ENCODE results near the gene KCNJ5.

KCNJ5 gene

GRCh38 chr11:128862406-128862805 lies 28.8 kb upstream of the KCNJ5 start:
- Mint-ChIP-seq H3K27ac (no peak overlapping the region), H3K36me3 (ENCODE audit: low read depth) (no peaks in the 10 kb centered on the region), H3K27me3 (no peaks in the 10 kb centered on the region), H3K9me3 (no peaks in the 10 kb centered on the region), H3K4me3 (no peak overlapping the region), H3K4me1 (ENCODE audit: low read depth) (peaks cover 4% of the 10 kb centered on the region)

GRCh38 chr11:128862908-128863660 lies 28.1 kb upstream of the KCNJ5 start:
- Mint-ChIP-seq H3K4me1 (ENCODE audit: low read depth) (peaks cover 4% of the 10 kb centered on the region), H3K36me3 (ENCODE audit: low read depth) (no peaks in the 10 kb centered on the region), H3K27me3 (no peaks in the 10 kb centered on the region), H3K9me3 (no peaks in the 10 kb centered on the region), H3K4me3 (no peak overlapping the region), H3K27ac (no peak overlapping the region)

- no peaks in the 10 kb centered on the region for H3K27me3 Mint-ChIP-seq
- no peak overlapping the region for H3K4me3 Mint-ChIP-seq
- H3K27ac Mint-ChIP-seq: no peak overlapping the region
- no peaks in the 10 kb centered on the region for H3K9me3 Mint-ChIP-seq
- no peaks in the 10 kb centered on the region for H3K4me1 Mint-ChIP-seq (ENCODE audit: low read depth)
- no peaks in the 10 kb centered on the region for H3K36me3 Mint-ChIP-seq (ENCODE audit: low read depth)
Measured at GRCh38 chr11:128865490-128865889, 25.7 kb upstream of the KCNJ5 start.

GRCh38 chr11:128867277-128867676 lies 23.9 kb upstream of the KCNJ5 start, which contains the start of gene KCNJ1:
KCNJ1 (minus strand) TSS chr11:128867296; CDS start chr11:128840243, 27,053 bp downstream.
- Mint-ChIP-seq H3K36me3 (ENCODE audit: low read depth) (no peaks in the 10 kb centered on the region), H3K4me3 (no peak within 1 kb of the TSS), H3K27me3 (no peaks in the 10 kb centered on the region)

GRCh38 chr11:128868841-128869671 lies 22.1 kb upstream of the KCNJ5 start:
- peaks cover 7% of the 10 kb centered on the region for H3K27me3 Mint-ChIP-seq
- H3K9me3 Mint-ChIP-seq: no peaks in the 10 kb centered on the region
- no peaks in the 10 kb centered on the region for H3K4me1 Mint-ChIP-seq (ENCODE audit: low read depth)
- H3K27ac Mint-ChIP-seq: no peak overlapping the region
- no peaks in the 10 kb centered on the region for H3K36me3 Mint-ChIP-seq (ENCODE audit: low read depth)
- no peak overlapping the region for H3K4me3 Mint-ChIP-seq

More at GRCh38 chr11:128867277-128867676, 23.9 kb upstream of the KCNJ5 start, which contains the start of gene KCNJ1:
- Mint-ChIP-seq H3K4me1 (ENCODE audit: low read depth) (no peaks in the 10 kb centered on the region), H3K9me3 (no peaks in the 10 kb centered on the region), H3K27ac (no peak within 1 kb of the TSS)

- Mint-ChIP-seq H3K27me3 (peaks cover 7% of the 10 kb centered on the region), H3K27ac (no peak overlapping the region), H3K4me3 (no peak overlapping the region), H3K9me3 (no peaks in the 10 kb centered on the region), H3K4me1 (ENCODE audit: low read depth) (no peaks in the 10 kb centered on the region), H3K36me3 (ENCODE audit: low read depth) (no peaks in the 10 kb centered on the region)
Measured at GRCh38 chr11:128871168-128871610, 20.0 kb upstream of the KCNJ5 start.

- H3K9me3 Mint-ChIP-seq: no peaks in the 10 kb centered on the region
- peaks cover 7% of the 10 kb centered on the region for H3K27me3 Mint-ChIP-seq
- H3K4me3 Mint-ChIP-seq: no peak overlapping the region
- no peaks in the 10 kb centered on the region for H3K4me1 Mint-ChIP-seq (ENCODE audit: low read depth)
- H3K36me3 Mint-ChIP-seq (ENCODE audit: low read depth): no peaks in the 10 kb centered on the region
- no peak overlapping the region for H3K27ac Mint-ChIP-seq
Measured at GRCh38 chr11:128872094-128872493, 19.1 kb upstream of the KCNJ5 start.

GRCh38 chr11:128872594-128872993 lies 18.6 kb upstream of the KCNJ5 start:
- H3K9me3 Mint-ChIP-seq: no peaks in the 10 kb centered on the region
- peaks cover 7% of the 10 kb centered on the region for H3K27me3 Mint-ChIP-seq
- no peaks in the 10 kb centered on the region for H3K4me1 Mint-ChIP-seq (ENCODE audit: low read depth)
- H3K4me3 Mint-ChIP-seq: no peak overlapping the region
- no peak overlapping the region for H3K27ac Mint-ChIP-seq
- H3K36me3 Mint-ChIP-seq (ENCODE audit: low read depth): no peaks in the 10 kb centered on the region

GRCh38 chr11:128874427-128874826 lies 16.7 kb upstream of the KCNJ5 start:
- H3K4me3 Mint-ChIP-seq: no peak overlapping the region
- H3K9me3 Mint-ChIP-seq: no peaks in the 10 kb centered on the region
- H3K4me1 Mint-ChIP-seq (ENCODE audit: low read depth): no peaks in the 10 kb centered on the region
- no peak overlapping the region for H3K27ac Mint-ChIP-seq
- H3K27me3 Mint-ChIP-seq: peaks cover 7% of the 10 kb centered on the region
- H3K36me3 Mint-ChIP-seq (ENCODE audit: low read depth): no peaks in the 10 kb centered on the region

GRCh38 chr11:128876133-128876650 lies 15.0 kb upstream of the KCNJ5 start:
- Mint-ChIP-seq H3K27me3 (peaks cover 7% of the 10 kb centered on the region), H3K4me1 (ENCODE audit: low read depth) (no peaks in the 10 kb centered on the region), H3K27ac (no peak overlapping the region), H3K9me3 (no peaks in the 10 kb centered on the region), H3K36me3 (ENCODE audit: low read depth) (no peaks in the 10 kb centered on the region), H3K4me3 (no peak overlapping the region)

GRCh38 chr11:128877726-128878125 lies 13.4 kb upstream of the KCNJ5 start:
- Mint-ChIP-seq H3K4me1 (ENCODE audit: low read depth) (no peaks in the 10 kb centered on the region), H3K27ac (no peak overlapping the region), H3K27me3 (peaks cover 15% of the 10 kb centered on the region), H3K9me3 (no peaks in the 10 kb centered on the region), H3K4me3 (no peak overlapping the region), H3K36me3 (ENCODE audit: low read depth) (no peaks in the 10 kb centered on the region)

GRCh38 chr11:128878455-128878854 lies 12.7 kb upstream of the KCNJ5 start:
- Mint-ChIP-seq H3K4me1 (ENCODE audit: low read depth) (no peaks in the 10 kb centered on the region), H3K27ac (no peak overlapping the region)

GRCh38 chr11:128879817-128880216 lies 11.3 kb upstream of the KCNJ5 start:
- Mint-ChIP-seq H3K36me3 (ENCODE audit: low read depth) (no peaks in the 10 kb centered on the region), H3K4me1 (ENCODE audit: low read depth) (no peaks in the 10 kb centered on the region), H3K9me3 (no peaks in the 10 kb centered on the region), H3K27me3 (peaks cover 25% of the 10 kb centered on the region), H3K27ac (no peak overlapping the region), H3K4me3 (no peak overlapping the region)

More at GRCh38 chr11:128878455-128878854, 12.7 kb upstream of the KCNJ5 start:
- no peaks in the 10 kb centered on the region for H3K9me3 Mint-ChIP-seq
- H3K27me3 Mint-ChIP-seq: peaks cover 18% of the 10 kb centered on the region
- no peak overlapping the region for H3K4me3 Mint-ChIP-seq
- no peaks in the 10 kb centered on the region for H3K36me3 Mint-ChIP-seq (ENCODE audit: low read depth)

GRCh38 chr11:128881221-128881620 lies 9.9 kb upstream of the KCNJ5 start:
- Mint-ChIP-seq H3K9me3 (no peaks in the 10 kb centered on the region), H3K27ac (no peak overlapping the region), H3K27me3 (peaks cover 34% of the 10 kb centered on the region)

GRCh38 chr11:128882451-128882850 lies 8.7 kb upstream of the KCNJ5 start:
- H3K9me3 Mint-ChIP-seq: no peaks in the 10 kb centered on the region
- no peak overlapping the region for H3K4me3 Mint-ChIP-seq
- H3K4me1 Mint-ChIP-seq (ENCODE audit: low read depth): peaks cover 9% of the 10 kb centered on the region
- H3K27me3 Mint-ChIP-seq: peaks cover 44% of the 10 kb centered on the region
- H3K27ac Mint-ChIP-seq: no peak overlapping the region
- no peaks in the 10 kb centered on the region for H3K36me3 Mint-ChIP-seq (ENCODE audit: low read depth)

More at GRCh38 chr11:128881221-128881620, 9.9 kb upstream of the KCNJ5 start:
- Mint-ChIP-seq H3K4me1 (ENCODE audit: low read depth) (no peaks in the 10 kb centered on the region), H3K36me3 (ENCODE audit: low read depth) (no peaks in the 10 kb centered on the region), H3K4me3 (no peak overlapping the region)

Data from stimulated activated naive CD8-positive, alpha-beta T cell treated with anti-CD3 and anti-CD28 coated beads, Interleukin-15, Interleukin-2, amounts not matched to agents 100 ng/mL and 50 ng/mL, for 24 hours (primary cell).